PFSK-1 (cell line): ENCODE data around the gene APOL5.

ENCODE experiments used
- FOXP2 ChIP-seq: optimal IDR thresholded peaks from 2 replicates; pipeline ENCODE3; 2011; ENCODE audit warnings: borderline replicate concordance, control low read depth, inconsistent platforms; ENCODE audit not compliant: insufficient read depth; ENCODE audit errors: extremely low read length, extremely low read depth
- POLR2AphosphoS5 ChIP-seq: IDR thresholded peaks from 2 replicates; pipeline ENCODE4 v1.6.1; 2012; ENCODE audit warnings: low read depth, mild to moderate bottlenecking, control low read depth, low read length, moderate library complexity
- SIN3A ChIP-seq: IDR thresholded peaks from 2 replicates; pipeline ENCODE4 v1.6.1; 2012; ENCODE audit warnings: mild to moderate bottlenecking, low read length, moderate library complexity, borderline replicate concordance; ENCODE audit not compliant: insufficient read depth
- TAF1 ChIP-seq: IDR thresholded peaks from 2 replicates; pipeline ENCODE4 v1.6.1; 2012; ENCODE audit warnings: low read length, control low read depth, borderline replicate concordance; ENCODE audit not compliant: insufficient read depth
- TF ChIP-seq, protein P1 (sequence below), 2 experiments: IDR thresholded peaks; 2 replicates each; pipeline versions ENCODE4 v1.6.1 to v1.8.0; 2011 to 2012; ENCODE audit warnings: low read depth in 2 of 2, low read length in 2 of 2, control low read depth in 1 of 2, inconsistent platforms in 1 of 2, mild to moderate bottlenecking in 1 of 2, moderate library complexity in 1 of 2; ENCODE audit not compliant: insufficient read depth in 1 of 2

APOL5 gene

GRCh38 chr22:35705141-35705540 lies 12.5 kb upstream of the APOL5 start:
- TF ChIP-seq FOXP2, result no peak
- no peak for TF ChIP-seq TAF1
- no peak for TF ChIP-seq POLR2AphosphoS5
- TF ChIP-seq SIN3A, result no peak
- TF ChIP-seq, protein P1, sequence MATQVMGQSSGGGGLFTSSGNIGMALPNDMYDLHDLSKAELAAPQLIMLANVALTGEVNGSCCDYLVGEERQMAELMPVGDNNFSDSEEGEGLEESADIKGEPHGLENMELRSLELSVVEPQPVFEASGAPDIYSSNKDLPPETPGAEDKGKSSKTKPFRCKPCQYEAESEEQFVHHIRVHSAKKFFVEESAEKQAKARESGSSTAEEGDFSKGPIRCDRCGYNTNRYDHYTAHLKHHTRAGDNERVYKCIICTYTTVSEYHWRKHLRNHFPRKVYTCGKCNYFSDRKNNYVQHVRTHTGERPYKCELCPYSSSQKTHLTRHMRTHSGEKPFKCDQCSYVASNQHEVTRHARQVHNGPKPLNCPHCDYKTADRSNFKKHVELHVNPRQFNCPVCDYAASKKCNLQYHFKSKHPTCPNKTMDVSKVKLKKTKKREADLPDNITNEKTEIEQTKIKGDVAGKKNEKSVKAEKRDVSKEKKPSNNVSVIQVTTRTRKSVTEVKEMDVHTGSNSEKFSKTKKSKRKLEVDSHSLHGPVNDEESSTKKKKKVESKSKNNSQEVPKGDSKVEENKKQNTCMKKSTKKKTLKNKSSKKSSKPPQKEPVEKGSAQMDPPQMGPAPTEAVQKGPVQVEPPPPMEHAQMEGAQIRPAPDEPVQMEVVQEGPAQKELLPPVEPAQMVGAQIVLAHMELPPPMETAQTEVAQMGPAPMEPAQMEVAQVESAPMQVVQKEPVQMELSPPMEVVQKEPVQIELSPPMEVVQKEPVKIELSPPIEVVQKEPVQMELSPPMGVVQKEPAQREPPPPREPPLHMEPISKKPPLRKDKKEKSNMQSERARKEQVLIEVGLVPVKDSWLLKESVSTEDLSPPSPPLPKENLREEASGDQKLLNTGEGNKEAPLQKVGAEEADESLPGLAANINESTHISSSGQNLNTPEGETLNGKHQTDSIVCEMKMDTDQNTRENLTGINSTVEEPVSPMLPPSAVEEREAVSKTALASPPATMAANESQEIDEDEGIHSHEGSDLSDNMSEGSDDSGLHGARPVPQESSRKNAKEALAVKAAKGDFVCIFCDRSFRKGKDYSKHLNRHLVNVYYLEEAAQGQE (IDR thresholded peaks at IDR 0.05; ENCODE audit: insufficient read depth in 1 of 2, low read depth in 2 of 2, low read length in 2 of 2), result no peak

GRCh38 chr22:35708453-35708852 lies 9.2 kb upstream of the APOL5 start:
- TF ChIP-seq TAF1, result no peak
- TF ChIP-seq, protein P1 (IDR thresholded peaks at IDR 0.05; ENCODE audit: insufficient read depth in 1 of 2, low read depth in 2 of 2, low read length in 2 of 2), result no peak
- no peak for TF ChIP-seq SIN3A

DNA sequence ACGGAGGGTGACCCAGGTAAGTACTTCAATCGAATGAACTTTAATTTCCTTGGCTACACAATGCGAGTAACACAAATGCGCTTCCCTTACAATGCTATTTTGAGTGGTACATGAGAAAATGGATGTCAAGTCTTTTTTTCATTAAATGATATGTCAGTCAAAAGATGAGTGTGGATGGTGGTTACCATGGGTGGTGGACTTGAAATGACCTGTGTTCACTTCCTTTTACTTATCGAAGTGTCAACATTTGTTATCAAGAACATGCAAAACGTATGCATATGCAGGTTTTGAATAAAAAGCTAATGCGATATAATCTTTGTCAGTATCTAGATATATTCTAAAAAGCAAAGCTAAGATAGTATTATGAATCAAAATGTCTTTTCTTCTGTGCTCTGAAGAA lies 8.8 kb upstream of the APOL5 start:
- TF ChIP-seq POLR2AphosphoS5, result no peak
- TF ChIP-seq TAF1, result no peak
- no peak for TF ChIP-seq FOXP2
- TF ChIP-seq, protein P1 (IDR thresholded peaks at IDR 0.05; ENCODE audit: insufficient read depth in 1 of 2, low read depth in 2 of 2, low read length in 2 of 2), result no peak
- TF ChIP-seq SIN3A, result no peak

GRCh38 chr22:35711336-35711735 lies 6.3 kb upstream of the APOL5 start:
- TF ChIP-seq FOXP2 (no peak), SIN3A (no peak), POLR2AphosphoS5 (no peak), TAF1 (no peak)
- TF ChIP-seq, protein P1 (IDR thresholded peaks at IDR 0.05; ENCODE audit: insufficient read depth in 1 of 2, low read depth in 2 of 2, low read length in 2 of 2), result no peak

- TF ChIP-seq POLR2AphosphoS5, result no peak
- no peak for TF ChIP-seq FOXP2
- no peak for TF ChIP-seq SIN3A
- TF ChIP-seq, protein P1 (IDR thresholded peaks at IDR 0.05; ENCODE audit: insufficient read depth in 1 of 2, low read depth in 2 of 2, low read length in 2 of 2), result no peak
These were observed 5.0 kb upstream of the APOL5 start for GRCh38 chr22:35712672-35713071.
